ENCODE results near the gene DPH1. TPM values are rescaled to one million over a fixed set of nuclear protein-coding genes. Genes with fewer than 3 reads are reported as not detected.

DPH1 gene
- polyA plus RNA-seq, 1 experiment, result 54.6 TPM

DNA sequence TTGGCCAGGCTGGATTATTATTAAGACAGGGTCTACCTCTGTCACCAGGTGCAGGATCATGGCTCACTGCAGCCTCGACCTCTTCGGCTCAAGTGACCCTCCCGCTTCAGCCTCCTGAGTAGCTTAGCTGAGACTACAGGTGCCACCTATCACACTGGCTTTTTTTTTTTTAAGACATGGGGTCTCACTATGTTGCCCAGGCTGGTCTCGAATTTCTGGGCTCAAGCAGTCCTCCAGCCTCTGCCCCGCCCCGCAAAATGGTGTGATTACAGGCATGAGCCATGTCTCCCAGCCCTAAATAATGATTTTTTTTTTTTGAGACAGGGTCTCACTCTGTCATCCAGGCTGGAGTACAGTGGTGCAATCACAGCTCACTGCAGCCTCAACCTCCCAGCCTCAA, 17.6 kb downstream of the DPH1 start:
- TF ChIP-seq, protein P1, sequence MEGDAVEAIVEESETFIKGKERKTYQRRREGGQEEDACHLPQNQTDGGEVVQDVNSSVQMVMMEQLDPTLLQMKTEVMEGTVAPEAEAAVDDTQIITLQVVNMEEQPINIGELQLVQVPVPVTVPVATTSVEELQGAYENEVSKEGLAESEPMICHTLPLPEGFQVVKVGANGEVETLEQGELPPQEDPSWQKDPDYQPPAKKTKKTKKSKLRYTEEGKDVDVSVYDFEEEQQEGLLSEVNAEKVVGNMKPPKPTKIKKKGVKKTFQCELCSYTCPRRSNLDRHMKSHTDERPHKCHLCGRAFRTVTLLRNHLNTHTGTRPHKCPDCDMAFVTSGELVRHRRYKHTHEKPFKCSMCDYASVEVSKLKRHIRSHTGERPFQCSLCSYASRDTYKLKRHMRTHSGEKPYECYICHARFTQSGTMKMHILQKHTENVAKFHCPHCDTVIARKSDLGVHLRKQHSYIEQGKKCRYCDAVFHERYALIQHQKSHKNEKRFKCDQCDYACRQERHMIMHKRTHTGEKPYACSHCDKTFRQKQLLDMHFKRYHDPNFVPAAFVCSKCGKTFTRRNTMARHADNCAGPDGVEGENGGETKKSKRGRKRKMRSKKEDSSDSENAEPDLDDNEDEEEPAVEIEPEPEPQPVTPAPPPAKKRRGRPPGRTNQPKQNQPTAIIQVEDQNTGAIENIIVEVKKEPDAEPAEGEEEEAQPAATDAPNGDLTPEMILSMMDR (IDR thresholded peaks at IDR 0.05; ENCODE audit: insufficient read depth, low read depth, low read length), result no peak
- CTCF ChIA-PET, result interaction anchor here (1.2 to 1.9 kb wide), 4 partner anchors 10 to 197 kb away, joined by 3 to 7 read pairs (median 4); no protein-coding TSS in a partner anchor
- DNase-seq (ENCODE audit: low read depth), result no peak

DNA sequence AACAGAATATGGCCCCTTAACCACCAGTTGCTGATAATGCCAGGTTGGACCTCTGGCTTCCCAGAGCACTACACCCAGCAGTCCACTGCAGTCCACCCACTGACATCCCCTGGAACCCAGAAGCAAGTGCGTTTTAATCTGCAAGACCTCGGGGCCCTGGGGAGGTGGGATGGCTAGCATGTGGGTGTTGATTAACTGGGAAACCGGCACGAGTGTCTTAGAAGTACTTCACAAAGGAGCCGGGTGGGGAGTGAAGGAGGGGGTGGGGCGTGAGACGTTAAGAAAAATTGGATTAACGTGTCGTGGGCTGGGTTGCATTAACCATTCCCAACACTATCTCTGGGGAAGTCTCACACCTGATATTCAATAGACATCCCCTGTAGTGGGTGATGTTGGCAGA, 18.9 kb downstream of the DPH1 start:
- CTCF ChIA-PET, result interaction anchor here (0.6 to 1.5 kb wide), 6 partner anchors 11 to 234 kb away, joined by 3 to 4 read pairs (median 3); no protein-coding TSS in a partner anchor
- POLR2A ChIA-PET, result no interaction called here
- Histone ChIP-seq H3K27me3 (ENCODE audit: control insufficient read depth, insufficient read depth, low read length) (no peaks in the 10 kb centered on the region), H3K4me3 (ENCODE audit: low read depth, low read length) (peak overlapping the region; percentile 55), H3K36me3 (ENCODE audit: control insufficient read depth, insufficient read depth, low read length) (peaks cover 1% of the 10 kb centered on the region; the same call in 1 of the 2 replicates)
- TF ChIP-seq, protein P1 (IDR thresholded peaks at IDR 0.05; ENCODE audit: insufficient read depth, low read depth, low read length), result no peak
- no peak for DNase-seq (ENCODE audit: low read depth)

More for the DNA sequence above, 17.6 kb downstream of the DPH1 start:
- POLR2A ChIA-PET, result no interaction called here
- no peaks in the 10 kb centered on the region for H3K27me3 ChIP-seq (ENCODE audit: control insufficient read depth, insufficient read depth, low read length)
- H3K4me3 ChIP-seq (ENCODE audit: low read depth, low read length), result no peak overlapping the region
- peaks cover 7% of the 10 kb centered on the region for H3K36me3 ChIP-seq (ENCODE audit: control insufficient read depth, insufficient read depth, low read length)

DNA sequence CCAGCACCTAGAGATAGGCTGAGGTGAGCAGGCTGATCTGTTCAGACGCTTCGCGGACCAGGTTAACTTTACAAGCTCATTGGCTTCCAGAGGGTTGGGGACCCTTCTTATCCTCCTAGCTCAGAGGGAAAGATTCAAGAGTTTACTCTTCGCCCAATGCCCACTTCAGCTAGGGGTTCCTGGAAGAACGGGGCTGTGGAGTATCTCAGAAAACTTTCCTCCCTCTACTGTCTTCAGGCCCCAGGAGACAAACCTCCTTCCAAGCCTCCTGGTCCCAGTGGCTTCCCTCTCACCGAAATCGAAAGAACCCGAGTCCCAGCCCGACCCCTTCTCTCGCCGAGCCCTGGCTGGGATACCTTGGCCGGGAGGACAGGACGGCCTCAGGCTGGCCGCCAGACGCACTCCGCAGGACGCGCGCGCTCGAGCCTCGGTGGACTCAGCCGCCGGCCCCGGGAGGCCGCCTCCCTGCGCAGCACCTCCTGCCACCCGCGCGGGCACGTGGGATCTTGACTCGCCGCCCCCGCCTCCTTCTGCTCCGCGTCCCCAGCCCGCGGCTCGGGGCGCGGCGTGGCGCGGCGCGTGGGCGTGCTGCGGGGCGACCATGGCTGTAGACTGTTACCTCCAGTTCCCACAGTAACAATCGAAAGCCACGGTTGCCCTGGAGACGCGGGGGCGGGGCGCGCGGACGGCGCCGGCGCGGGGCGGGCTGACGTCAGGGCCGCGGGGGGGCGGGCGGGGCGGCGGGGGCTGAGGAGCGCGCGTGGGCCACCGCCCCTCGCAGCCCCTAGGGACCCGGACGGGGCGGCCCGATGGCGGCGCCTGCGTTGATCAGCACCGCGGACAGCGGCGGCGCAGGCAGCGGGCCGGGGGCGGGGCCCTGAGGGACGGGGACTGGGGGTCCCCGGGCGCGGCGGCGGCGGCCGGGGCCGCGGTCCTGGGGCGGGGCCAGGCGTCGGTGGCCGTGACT, 19.7 kb downstream of the DPH1 start:
- H3K36me3 ChIP-seq (ENCODE audit: control insufficient read depth, insufficient read depth, low read length), result no peaks in the 10 kb centered on the region
- no peaks in the 10 kb centered on the region for H3K27me3 ChIP-seq (ENCODE audit: control insufficient read depth, insufficient read depth, low read length)
- peak overlapping the region; percentile 55 for H3K4me3 ChIP-seq (ENCODE audit: low read depth, low read length)
- no peak for DNase-seq (ENCODE audit: low read depth)
- ChIA-PET POLR2A (no interaction called here), CTCF (interaction anchor here (0.6 to 2.4 kb wide), 4 partner anchors 139 to 233 kb away, joined by 3 to 27 read pairs (median 4); no protein-coding TSS in a partner anchor)
- TF ChIP-seq, protein P1 (IDR thresholded peaks at IDR 0.05; ENCODE audit: insufficient read depth, low read depth, low read length), result no peak

DNA sequence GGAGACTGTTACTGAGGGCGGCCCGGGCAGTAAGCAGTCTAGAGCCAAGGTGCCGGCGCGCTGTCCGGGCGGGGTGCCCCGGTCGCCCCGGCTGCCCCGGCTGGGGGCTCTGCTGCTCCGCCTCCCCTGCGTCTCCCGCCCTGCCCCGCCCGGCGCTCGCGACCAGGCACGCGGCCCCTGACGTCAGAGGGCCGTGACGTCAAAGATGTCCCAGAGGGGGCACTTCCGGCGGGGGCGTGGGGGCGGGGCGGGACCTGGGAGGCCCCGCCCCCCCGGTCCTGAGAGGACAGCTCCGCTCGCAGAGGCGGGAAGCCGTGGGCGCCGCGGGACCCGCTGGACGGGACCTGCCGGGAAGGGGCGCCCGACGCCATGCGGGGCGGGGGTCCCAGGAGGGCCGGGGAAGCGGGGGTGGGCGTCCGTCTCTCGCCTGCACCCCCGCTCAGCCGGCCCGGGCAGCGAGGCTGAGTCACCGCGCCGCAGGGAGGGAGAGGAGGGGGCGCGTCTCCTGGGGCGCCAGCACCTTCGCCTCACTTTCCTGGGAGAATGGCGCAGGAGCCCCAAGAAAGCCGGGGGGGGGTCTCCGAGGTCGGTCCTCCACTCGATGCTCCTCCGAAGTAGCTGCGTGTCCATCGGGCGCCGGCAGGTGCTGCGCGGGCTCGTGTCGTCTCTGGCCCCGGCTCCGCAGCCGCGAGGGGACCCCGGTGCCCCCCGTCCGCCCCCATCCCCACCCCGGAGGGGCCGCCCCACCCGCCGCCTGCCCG, 20.5 kb downstream of the DPH1 start:
- H3K4me3 ChIP-seq (ENCODE audit: low read depth, low read length), result peak overlapping the region; percentile 55
- CTCF ChIA-PET, result interaction anchor here (2.4 kb wide), 1 partner anchor 195 kb away, joined by 27 read pairs; no protein-coding TSS in a partner anchor
- TF ChIP-seq, protein P1 (IDR thresholded peaks at IDR 0.05; ENCODE audit: insufficient read depth, low read depth, low read length), result no peak
- POLR2A ChIA-PET, result no interaction called here
- H3K36me3 ChIP-seq (ENCODE audit: control insufficient read depth, insufficient read depth, low read length), result no peaks in the 10 kb centered on the region
- no peaks in the 10 kb centered on the region for H3K27me3 ChIP-seq (ENCODE audit: control insufficient read depth, insufficient read depth, low read length)
- no peak for DNase-seq (ENCODE audit: low read depth)
